AG20443 (cell line): ENCODE data around the gene HEATR1.
"Not testable (repeated sequence)": the region's sequence is repeated elsewhere in the genome, so short reads cannot be mapped to it uniquely, and the experiment has no call there.

Experiments
- DNase-seq: peaks from one replicate; pipeline ENCODE4 v3.0.0; 2012; ENCODE audit warnings: low spot score, mixed read lengths

Gene HEATR1

GRCh38 chr1:236581528-236581927 is 22.8 kb downstream of the HEATR1 start:
- no peak for DNase-seq

DNA sequence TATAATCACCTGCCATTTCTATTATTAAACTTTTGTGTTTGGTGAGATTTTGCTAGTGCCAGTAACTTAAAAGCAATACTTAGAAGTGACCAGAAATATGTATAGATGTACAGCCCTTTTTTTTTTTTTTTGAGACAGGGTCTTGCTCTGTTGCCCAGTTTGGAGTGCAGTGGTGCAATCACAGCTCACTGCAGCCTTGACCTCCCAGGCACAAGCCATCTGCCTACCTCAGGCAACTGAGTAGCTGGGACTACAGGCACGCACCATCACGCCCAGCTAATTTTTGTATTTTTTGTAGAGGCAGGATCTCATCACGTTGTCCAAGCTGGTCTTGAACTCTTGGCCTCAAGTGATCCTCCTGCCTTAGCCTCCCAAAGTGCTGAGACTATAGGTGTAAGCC is 23.9 kb downstream of the HEATR1 start:
- DNase-seq: not testable (repeated sequence)

DNA sequence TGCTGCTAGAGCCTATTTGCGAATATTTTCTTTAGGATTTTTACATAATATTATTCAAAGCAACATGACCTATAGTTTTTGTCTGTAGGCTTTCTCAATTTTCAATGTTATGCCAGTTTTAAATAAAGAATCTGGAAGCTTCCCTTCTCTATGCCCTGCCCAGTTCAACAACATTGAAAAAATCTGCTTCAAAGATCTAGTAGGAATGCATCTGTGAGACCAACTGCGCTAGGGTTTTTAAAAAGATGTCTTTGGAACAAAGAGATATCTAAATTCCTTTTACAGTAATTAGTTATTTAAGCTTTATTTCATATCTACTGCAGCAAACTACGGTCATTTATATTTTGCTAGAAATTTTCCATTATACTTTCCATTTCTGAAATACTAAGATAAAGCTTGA is 25.7 kb downstream of the HEATR1 start:
- no peak for DNase-seq

- not testable (repeated sequence) for DNase-seq
Observed at GRCh38 chr1:236577041-236577440, 27.3 kb downstream of the HEATR1 start.

GRCh38 chr1:236576004-236576403 is 28.3 kb downstream of the HEATR1 start:
- DNase-seq: peak; percentile 33

GRCh38 chr1:236575523-236575922 is 28.8 kb downstream of the HEATR1 start:
- peak; percentile 26 for DNase-seq

GRCh38 chr1:236568285-236568894 is 35.9 kb downstream of the HEATR1 start:
- no peak for DNase-seq

DNA sequence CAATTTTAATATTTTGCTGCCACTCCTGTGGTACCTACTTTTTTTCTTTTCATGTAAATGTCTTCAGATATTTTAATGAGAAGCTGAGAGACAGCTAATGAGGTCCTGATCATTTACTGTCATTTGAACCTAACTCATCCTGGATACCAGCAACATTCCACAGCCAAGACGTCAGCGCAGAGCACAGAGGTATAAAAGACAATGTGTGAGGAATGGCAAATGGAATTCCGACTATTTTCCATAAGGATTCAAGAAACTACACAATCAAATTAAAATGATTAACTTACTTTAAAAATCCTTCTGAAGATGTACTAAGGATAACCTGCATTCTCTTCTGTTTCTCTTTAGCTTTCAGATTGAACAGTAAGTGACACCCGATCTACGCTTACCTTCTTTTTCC is 38.8 kb downstream of the HEATR1 start:
- DNase-seq: no peak

GRCh38 chr1:236561976-236562375 is 42.3 kb downstream of the HEATR1 start:
- DNase-seq: no peak

DNA sequence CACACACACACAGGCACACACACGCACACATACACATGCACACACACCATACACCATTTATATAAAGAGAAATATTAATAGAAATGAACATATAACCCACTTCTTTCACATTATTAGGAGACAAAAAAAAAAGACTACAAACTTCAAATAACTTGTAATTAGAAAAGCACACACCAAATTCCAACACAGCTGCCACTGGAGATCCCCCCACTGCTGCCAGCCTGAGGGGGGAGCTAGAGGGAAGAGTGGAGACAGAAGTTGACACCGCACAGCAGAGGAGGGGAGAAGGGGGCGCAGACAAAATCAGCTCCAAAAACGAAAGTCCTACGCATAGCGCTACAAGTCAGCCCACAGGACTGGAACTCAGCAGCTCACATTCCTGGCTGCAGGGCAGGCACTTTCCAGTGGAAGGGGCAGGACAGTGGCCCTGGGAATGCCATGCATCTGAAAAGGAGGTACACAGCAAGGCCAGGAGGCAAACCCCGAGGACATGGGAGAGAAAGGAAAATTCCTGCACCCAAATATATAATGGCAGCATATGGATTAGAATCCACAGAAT is 44.0 kb downstream of the HEATR1 start:
- no peak for DNase-seq

DNA sequence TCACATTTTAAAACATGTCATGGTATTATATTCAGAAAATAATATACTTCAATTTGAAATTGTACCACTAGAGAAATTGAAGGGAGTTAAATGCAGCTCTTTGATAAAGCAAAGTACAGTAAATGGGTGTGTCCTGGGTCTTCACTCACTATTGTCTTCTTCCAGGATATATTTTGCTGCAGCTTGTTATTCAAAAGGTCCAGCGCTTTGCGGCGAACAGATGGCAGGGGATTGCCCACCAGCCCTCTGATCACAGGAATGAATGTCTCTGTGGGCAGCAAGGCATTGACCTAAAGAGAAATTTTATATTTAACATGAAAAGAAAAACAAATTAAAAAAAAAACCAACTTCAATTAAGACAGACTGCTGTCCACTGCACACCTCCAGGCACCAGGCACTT is 45.5 kb downstream of the HEATR1 start:
- DNase-seq: no peak

- no peak for DNase-seq
Observed at GRCh38 chr1:236558081-236558480, 46.2 kb downstream of the HEATR1 start.

DNA sequence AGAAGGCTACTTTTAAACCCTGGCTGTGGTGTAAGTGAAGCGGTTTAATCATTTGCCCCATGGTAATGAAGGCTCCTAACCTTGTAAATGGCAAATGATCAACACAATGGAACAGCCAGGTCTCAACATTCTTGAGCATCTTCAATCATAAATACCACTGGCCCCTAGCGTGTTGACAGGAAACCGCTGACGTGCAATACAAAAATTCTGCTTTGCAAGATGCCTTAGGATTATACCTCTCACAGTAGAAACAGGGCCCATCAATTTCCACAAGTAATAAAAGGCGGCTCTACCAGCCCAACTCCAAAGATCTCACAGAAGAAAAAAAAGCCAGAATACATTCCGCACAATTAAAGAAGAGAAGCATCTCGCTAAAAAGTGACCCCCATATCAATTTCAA is 47.7 kb downstream of the HEATR1 start:
- DNase-seq: no peak

- DNase-seq: no peak
Observed at GRCh38 chr1:236553370-236553769, 50.9 kb downstream of the HEATR1 start.

DNA sequence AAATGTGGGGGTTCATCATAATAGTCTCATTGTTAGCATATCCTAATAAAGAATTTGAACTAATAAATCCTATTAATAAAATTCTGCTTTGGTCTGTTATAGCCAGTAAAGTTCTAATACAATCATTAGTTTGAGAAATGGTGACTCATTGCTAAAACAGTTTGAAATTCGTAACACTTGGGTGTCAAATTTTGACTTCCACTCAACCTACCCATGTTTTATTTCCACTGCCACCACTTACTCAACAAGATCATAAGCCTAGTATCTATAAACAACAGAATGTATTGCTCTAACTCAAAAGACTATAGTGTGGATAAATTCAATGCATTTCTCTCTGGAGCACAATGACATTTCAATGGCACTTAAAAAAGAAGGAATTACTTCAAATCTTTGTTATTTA is 51.4 kb downstream of the HEATR1 start:
- no peak for DNase-seq

- no peak for DNase-seq
Observed at GRCh38 chr1:236552096-236552495, 52.2 kb downstream of the HEATR1 start.

DNA sequence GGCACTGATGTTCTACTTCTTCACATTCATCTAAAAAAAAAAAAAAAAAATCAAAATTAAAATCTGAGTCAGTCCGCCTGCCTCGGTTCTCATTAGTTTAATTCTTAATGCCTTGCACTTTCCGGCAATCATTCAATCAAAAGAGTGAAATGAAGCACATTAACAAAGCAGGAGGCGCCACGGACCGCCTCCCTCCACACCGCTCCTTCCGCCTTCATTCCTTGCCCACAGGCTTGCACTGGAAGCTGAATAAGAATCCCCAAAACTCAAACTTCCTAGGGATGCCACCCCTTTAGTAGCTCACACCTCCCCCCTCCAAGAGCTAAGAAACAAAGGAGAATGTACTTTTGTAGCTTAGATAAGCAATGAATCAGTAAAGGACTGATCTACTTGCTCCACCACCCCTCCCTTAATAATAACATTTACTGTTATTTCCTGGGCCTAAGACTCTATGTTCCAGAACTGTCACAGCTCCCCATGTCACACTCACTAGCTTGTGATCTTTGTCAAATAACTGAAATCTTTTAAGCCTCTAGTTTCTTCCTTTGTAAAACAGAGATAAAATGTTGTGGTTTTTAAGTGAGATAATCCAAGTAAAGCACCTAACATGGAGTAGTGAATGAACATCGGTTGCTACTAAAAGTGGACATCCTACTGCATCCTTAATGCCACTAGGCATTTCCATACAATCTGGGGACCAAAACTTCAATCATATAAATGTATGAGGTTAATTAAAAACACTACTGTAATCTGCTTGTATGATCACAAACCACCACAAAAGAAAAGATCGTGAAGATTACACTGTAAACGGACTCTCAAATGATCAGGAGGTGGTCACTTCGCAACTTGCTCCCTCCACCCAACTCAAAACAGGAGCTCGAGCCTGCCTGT is 53.1 kb downstream of the HEATR1 start:
- DNase-seq: no peak

DNA sequence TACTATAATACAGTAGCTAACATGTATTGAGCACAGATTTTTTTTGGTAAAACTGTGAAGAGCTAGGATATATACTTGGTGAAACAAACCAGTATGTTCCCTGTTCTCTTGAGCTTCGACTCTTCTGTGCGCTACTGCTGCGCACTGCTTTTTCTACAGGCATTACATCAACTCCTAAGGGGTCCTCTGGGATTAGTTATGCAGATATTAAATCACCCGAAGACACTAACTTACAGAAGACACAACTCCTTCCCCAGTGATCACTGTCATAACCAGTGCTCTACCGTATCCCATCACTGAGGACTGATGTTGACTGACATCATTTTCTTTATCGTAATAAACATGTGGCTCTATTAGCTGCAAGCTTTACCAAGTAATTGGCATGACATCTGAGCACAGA is 55.9 kb downstream of the HEATR1 start:
- DNase-seq: no peak

DNA sequence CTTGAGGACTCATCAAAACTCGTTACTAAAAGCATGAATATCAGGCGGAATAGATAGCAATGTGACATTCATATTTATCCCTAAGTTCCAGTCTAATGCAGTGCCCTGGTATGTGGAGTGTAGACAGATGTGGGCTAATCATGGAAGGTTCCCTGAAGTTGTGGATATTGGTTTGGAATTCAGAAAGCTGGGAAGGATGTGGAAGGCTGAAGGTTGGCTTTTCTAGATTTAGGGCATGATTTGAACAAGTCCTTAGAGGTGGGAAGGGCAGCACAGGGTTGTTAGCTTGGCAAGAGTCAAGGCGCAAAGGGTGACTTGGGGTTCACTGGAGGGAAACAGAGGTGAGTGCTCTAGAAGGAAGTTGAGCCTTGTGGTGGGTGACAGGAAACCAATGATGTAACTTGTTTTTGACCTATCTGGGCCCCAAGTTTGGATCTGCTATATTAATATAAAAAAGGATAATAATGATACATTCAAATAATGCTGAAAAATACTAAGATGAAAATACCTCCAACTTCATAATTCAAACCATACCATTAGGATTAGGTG is 58.6 kb downstream of the HEATR1 start:
- DNase-seq: no peak

DNA sequence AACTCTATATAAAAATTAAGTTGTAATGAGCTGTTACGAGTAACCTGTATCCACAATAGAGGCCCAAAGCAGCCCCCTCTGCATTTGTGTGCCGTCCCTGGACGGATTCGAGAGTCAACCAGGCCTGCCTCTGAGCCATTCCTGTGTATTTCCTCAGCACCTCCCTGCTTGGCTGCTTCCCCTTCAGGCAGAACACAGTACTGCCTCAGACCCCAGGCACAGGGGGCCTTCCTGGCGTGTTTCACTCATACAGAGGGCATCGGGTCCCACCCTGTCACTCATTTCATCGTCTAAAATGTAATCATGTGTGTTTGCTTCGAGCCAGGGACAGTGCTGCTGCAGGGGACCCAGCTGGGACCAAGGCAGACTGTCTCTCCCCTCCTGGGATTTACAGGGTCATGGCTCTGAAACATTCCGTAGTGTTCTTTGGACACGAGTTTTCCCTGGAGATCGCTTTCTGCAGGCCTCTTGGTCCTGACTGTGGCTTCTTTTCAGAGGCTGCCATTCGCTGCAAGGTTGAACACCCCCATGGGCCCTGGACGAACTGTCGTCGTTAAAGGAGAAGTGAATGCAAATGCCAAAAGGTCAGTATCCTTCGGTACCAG is 61.1 kb downstream of the HEATR1 start:
- DNase-seq: no peak

DNA sequence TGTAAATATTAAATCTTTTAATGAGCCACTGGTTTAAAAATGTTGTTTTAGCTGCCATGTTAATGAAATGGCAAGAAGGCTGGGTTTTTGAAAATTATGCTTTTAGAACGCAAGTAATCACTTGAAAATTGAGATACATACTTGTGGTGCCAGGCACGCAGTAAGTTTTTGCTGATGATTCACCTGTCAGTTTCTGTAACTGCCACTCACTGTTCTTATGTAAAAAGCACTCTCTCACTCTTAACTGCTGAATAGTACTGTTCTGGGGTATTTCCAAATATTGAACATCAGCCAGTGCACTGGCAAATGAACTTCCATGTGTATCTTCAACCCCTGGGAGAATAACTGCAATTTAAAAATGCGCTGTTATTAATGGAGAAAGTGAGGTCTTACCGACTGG is 62.6 kb downstream of the HEATR1 start:
- no peak for DNase-seq

- DNase-seq: no peak
Observed at GRCh38 chr1:236540813-236541465, 63.4 kb downstream of the HEATR1 start.
